Neuronal stem cell (in vitro differentiated cells): ENCODE data around the gene AMFR.

ENCODE experiments used
- DNase-seq: peaks from one replicate; pipeline ENCODE4 v3.0.0-alpha.2; 2013; ENCODE audit warnings: low spot score
- H2AFZ ChIP-seq: one replicate; pipeline ENCODE4 v1.6.1; 2013; ENCODE audit warnings: mild to moderate bottlenecking, low read length, inconsistent platforms
- H2AK5ac ChIP-seq: 2 replicates; pipeline ENCODE4 v1.6.1; 2013; ENCODE audit warnings: low read depth, mild to moderate bottlenecking, inconsistent platforms, low read length, moderate library complexity, mixed read lengths
- H2BK120ac ChIP-seq: 2 replicates; pipeline ENCODE4 v1.6.1; 2013; ENCODE audit warnings: low read depth, mild to moderate bottlenecking, inconsistent platforms, low read length, moderate library complexity, mixed read lengths
- H2BK12ac ChIP-seq: one replicate; pipeline ENCODE4 v1.6.1; 2013; ENCODE audit warnings: low read length, inconsistent platforms
- H2BK15ac ChIP-seq: 2 replicates; pipeline ENCODE4 v1.6.1; 2013; ENCODE audit warnings: mild to moderate bottlenecking, low read length, inconsistent platforms, mixed read lengths
- H2BK5ac ChIP-seq: one replicate; pipeline ENCODE4 v1.6.1; 2013; ENCODE audit warnings: inconsistent platforms, mild to moderate bottlenecking, low read length, moderate library complexity
- H3K14ac ChIP-seq: one replicate; pipeline ENCODE4 v1.6.1; 2013; ENCODE audit warnings: low read length, inconsistent platforms
- H3K18ac ChIP-seq: 2 replicates; pipeline ENCODE4 v1.6.1; 2013; ENCODE audit warnings: low read length, inconsistent platforms
- H3K23ac ChIP-seq: 2 replicates; pipeline ENCODE4 v1.6.1; 2013; ENCODE audit warnings: low read depth, mild to moderate bottlenecking, mixed read lengths, low read length, inconsistent platforms; ENCODE audit not compliant: poor library complexity
- H3K27ac ChIP-seq: replicated peaks from 3 replicates; pipeline ENCODE4 v1.5.1; 2013; ENCODE audit warnings: low read length, inconsistent platforms
- H3K27me3 ChIP-seq, 3 experiments: 2 replicates each; pipeline ENCODE4 v1.6.1; 2013; ENCODE audit warnings: low read length in 3 of 3, mild to moderate bottlenecking in 2 of 3, inconsistent platforms in 1 of 3, low read depth in 1 of 3, mixed read lengths in 1 of 3, moderate library complexity in 1 of 3; ENCODE audit not compliant: control insufficient read depth in 3 of 3, insufficient read depth in 3 of 3
- H3K36me3 ChIP-seq, 2 donors: replicated peaks in 1 of 2; 2 replicates each; pipeline ENCODE4 v1.6.1; 2013; ENCODE audit warnings: low read length in 2 of 2; ENCODE audit not compliant: control insufficient read depth in 2 of 2, insufficient read depth in 2 of 2
- H3K4ac ChIP-seq: 2 replicates; pipeline ENCODE4 v1.6.1; 2013; ENCODE audit warnings: inconsistent platforms, mild to moderate bottlenecking, low read length, moderate library complexity
- H3K4me1 ChIP-seq, 2 donors: 1 replicate in 1 of 2; 2 replicates in 1 of 2; pipeline ENCODE4 v1.6.1; 2013; ENCODE audit warnings: low read length in 2 of 2, low read depth in 1 of 2; ENCODE audit not compliant: control insufficient read depth in 2 of 2, insufficient read depth in 1 of 2
- H3K4me2 ChIP-seq: one replicate; pipeline ENCODE4 v1.6.1; 2013; ENCODE audit warnings: mild to moderate bottlenecking, low read length, inconsistent platforms; ENCODE audit not compliant: insufficient read depth, poor library complexity, severe bottlenecking
- H3K4me3 ChIP-seq, 2 donors: 2 replicates each; pipeline ENCODE4 v1.5.1; 2013; ENCODE audit warnings: low read length in 2 of 2, mild to moderate bottlenecking in 2 of 2, inconsistent platforms in 1 of 2, moderate library complexity in 1 of 2
- H3K79me1 ChIP-seq: one replicate; pipeline ENCODE4 v1.6.1; 2013; ENCODE audit warnings: low read depth, mild to moderate bottlenecking, inconsistent platforms, low read length, moderate library complexity
- H3K9ac ChIP-seq: one replicate; pipeline ENCODE4 v1.6.1; 2013; ENCODE audit warnings: mild to moderate bottlenecking, low read depth, low read length, inconsistent platforms; ENCODE audit not compliant: poor library complexity
- H3K9me3 ChIP-seq, 2 donors: replicated peaks in 1 of 2; 2 replicates each; pipeline versions ENCODE3 to v1.6.1; 2013; ENCODE audit warnings: low read length in 2 of 2, mild to moderate bottlenecking in 2 of 2, inconsistent platforms in 1 of 2, low read depth in 1 of 2, mixed read lengths in 1 of 2, moderate library complexity in 1 of 2; ENCODE audit not compliant: control insufficient read depth in 2 of 2, insufficient read depth in 1 of 2
- H4K8ac ChIP-seq: one replicate; pipeline ENCODE4 v1.6.1; 2013; ENCODE audit warnings: low read depth, mild to moderate bottlenecking, inconsistent platforms, low read length, moderate library complexity
- H4K91ac ChIP-seq: one replicate; pipeline ENCODE4 v1.6.1; 2013; ENCODE audit warnings: low read length, low read depth, mild to moderate bottlenecking, inconsistent platforms; ENCODE audit not compliant: poor library complexity
- WGBS, 2 donors: extraction: QIAGEN DNeasy Blood & Tissue Kit; methylation state at CpG; one replicate each; pipeline ENCODE4 v1.1.7; 2013; ENCODE audit warnings: missing lambda C conversion rate in 2 of 2, mixed read lengths in 1 of 2; ENCODE audit not compliant: insufficient read length in 2 of 2, insufficient replicate concordance in 1 of 2; ENCODE audit errors: extremely low coverage in 2 of 2; 5-methylcytosine and 5-hydroxymethylcytosine counted together

The AMFR gene

GRCh38 chr16:56362706-56363105 lies 62.6 kb downstream of the AMFR start:
- Histone ChIP-seq H3K4me1 (peaks cover 4 to 11% of the 10 kb centered on the region in 2 donors), H3K18ac (peak overlapping the region; percentile 13), H3K4me2 (no peak overlapping the region)

GRCh38 chr16:56362057-56362655 lies 63.2 kb downstream of the AMFR start:
- no peak overlapping the region for H3K4ac ChIP-seq
- no peak overlapping the region for H2AK5ac ChIP-seq
- peaks cover 8 to 17% of the 10 kb centered on the region in 2 donors for H3K4me1 ChIP-seq
- H3K36me3 ChIP-seq = peaks cover 19 to 64% of the 10 kb centered on the region in 2 donors
- H3K4me3 ChIP-seq = no peak overlapping the region
- H4K8ac ChIP-seq = no peak overlapping the region
- H3K79me1 ChIP-seq = peaks cover 3% of the 10 kb centered on the region
- no peak overlapping the region for H2BK120ac ChIP-seq
- no peaks in the 10 kb centered on the region for H3K27me3 ChIP-seq
- no CpG with 5 or more reads among the region's 15 CpGs for WGBS, 2 donors
- H4K91ac ChIP-seq = no peak overlapping the region
- no peak overlapping the region for H3K4me2 ChIP-seq
- H3K9ac ChIP-seq = no peak overlapping the region
- no peak overlapping the region for H3K27ac ChIP-seq
- no peak for DNase-seq
- no peak overlapping the region for H3K18ac ChIP-seq
- H2BK12ac ChIP-seq = no peak overlapping the region
- no peak overlapping the region for H2BK15ac ChIP-seq
- no peak overlapping the region for H2AFZ ChIP-seq
- H3K23ac ChIP-seq = no peak overlapping the region
- no peaks in the 10 kb centered on the region for H3K9me3 ChIP-seq
- H2BK5ac ChIP-seq = no peak overlapping the region
- H3K14ac ChIP-seq = no peak overlapping the region

More at GRCh38 chr16:56362706-56363105, 62.6 kb downstream of the AMFR start:
- no peaks in the 10 kb centered on the region for H3K9me3 ChIP-seq
- H2BK5ac ChIP-seq = no peak overlapping the region
- H3K36me3 ChIP-seq = peaks cover 21 to 69% of the 10 kb centered on the region in 2 donors
- peaks cover 3% of the 10 kb centered on the region for H3K79me1 ChIP-seq
- no peak overlapping the region for H2BK120ac ChIP-seq
- H3K9ac ChIP-seq = no peak overlapping the region
- no peak overlapping the region for H2AK5ac ChIP-seq
- H3K4me3 ChIP-seq = no peak overlapping the region
- no peak overlapping the region for H3K14ac ChIP-seq
- no peak overlapping the region for H2BK12ac ChIP-seq
- no peak overlapping the region for H4K8ac ChIP-seq
- H3K27me3 ChIP-seq = no peaks in the 10 kb centered on the region
- H2BK15ac ChIP-seq = no peak overlapping the region
- H3K27ac ChIP-seq = no peak overlapping the region
- H4K91ac ChIP-seq = no peak overlapping the region
- H3K23ac ChIP-seq = peak overlapping the region; percentile 77
- no peak overlapping the region for H2AFZ ChIP-seq
- no CpG with 5 or more reads among the region's 17 CpGs for WGBS, 2 donors
- DNase-seq = no peak
- H3K4ac ChIP-seq = no peak overlapping the region

- Histone ChIP-seq H2BK120ac (no peak overlapping the region), H3K14ac (no peak overlapping the region), H3K27ac (no peak overlapping the region), H2AK5ac (no peak overlapping the region), H3K23ac (no peak overlapping the region), H3K9me3 (no peaks in the 10 kb centered on the region), H3K4me3 (no peak overlapping the region), H3K9ac (no peak overlapping the region), H3K27me3 (no peaks in the 10 kb centered on the region), H3K36me3 (peaks cover 15 to 49% of the 10 kb centered on the region in 2 donors), H3K4ac (no peak overlapping the region), H3K79me1 (no peaks in the 10 kb centered on the region), H2BK5ac (no peak overlapping the region), H2BK15ac (no peak overlapping the region), H4K91ac (no peak overlapping the region), H2AFZ (no peak overlapping the region), H2BK12ac (no peak overlapping the region), H3K4me1 (peaks cover 15 to 22% of the 10 kb centered on the region in 2 donors), H3K18ac (peak overlapping the region; percentile 76), H3K4me2 (no peak overlapping the region), H4K8ac (no peak overlapping the region)
- no peak for DNase-seq
- no CpG with 5 or more reads among the region's 15 CpGs for WGBS, 2 donors
Observed at GRCh38 chr16:56360117-56361008, 65.0 kb downstream of the AMFR start.

GRCh38 chr16:56357765-56358322 lies 67.5 kb downstream of the AMFR start:
- H3K27ac ChIP-seq = no peak overlapping the region

More at GRCh38 chr16:56357765-56358322, 67.5 kb downstream of the AMFR start:
- Histone ChIP-seq H2AFZ (peak overlapping the region; percentile 90), H4K91ac (no peak overlapping the region), H3K4ac (peak overlapping the region; percentile 97), H3K27me3 (no peaks in the 10 kb centered on the region), H2BK15ac (peak overlapping the region; percentile 94), H3K4me2 (no peak overlapping the region), H3K79me1 (peaks cover 4% of the 10 kb centered on the region), H3K4me1 (peaks cover 15 to 22% of the 10 kb centered on the region in 2 donors), H4K8ac (no peak overlapping the region), H3K23ac (peak overlapping the region; percentile 85), H3K9ac (no peak overlapping the region), H3K18ac (peak overlapping the region; percentile 97), H2BK120ac (no peak overlapping the region), H3K4me3 (peak overlapping the region in 1 of 2 donors; percentile 7), H3K36me3 (peaks cover 7 to 25% of the 10 kb centered on the region in 2 donors), H2AK5ac (peak overlapping the region; percentile 90), H2BK5ac (peak overlapping the region; percentile 69), H3K9me3 (no peaks in the 10 kb centered on the region), H2BK12ac (peak overlapping the region; percentile 78), H3K14ac (peak overlapping the region; percentile 75)
- no peak for DNase-seq
- no CpG with 5 or more reads among the region's 13 CpGs for WGBS, 2 donors
